Right atrium auricular region (tissue), 2 donors: ENCODE data around the gene CCL26. TPM values are rescaled to one million over a fixed set of nuclear protein-coding genes. Genes with fewer than 3 reads are reported as not detected.

ENCODE experiments used
- DNase-seq: peaks from one replicate; pipeline ENCODE4 v3.0.0-alpha.2; 2019; ENCODE audit warnings: low spot score
- H3K27ac ChIP-seq, 2 donors: fragments of 200-600 bp; sonication (generic); 1 replicate in 1 of 2; 2 replicates in 1 of 2; pipeline ENCODE4 v1.5.1; 2016 to 2019
- H3K27me3 ChIP-seq, 2 donors: fragments of 200-600 bp; sonication (generic); one replicate each; pipeline versions ENCODE4 v1.5.1 to v1.6.0; 2017 to 2019
- H3K36me3 ChIP-seq: fragments of 200-600 bp; sonication (generic); one replicate; pipeline ENCODE4 v1.5.1; 2016
- H3K4me1 ChIP-seq, 2 donors: fragments of 200-600 bp; sonication (generic); one replicate each; pipeline versions ENCODE4 v1.5.1 to v1.6.0; 2017 to 2019
- H3K4me3 ChIP-seq, 2 donors: fragments of 200-600 bp; sonication (generic); 1 replicate in 1 of 2; 2 replicates in 1 of 2; pipeline ENCODE4 v1.5.1; 2017 to 2019; ENCODE audit warnings: mild to moderate bottlenecking in 1 of 2, moderate library complexity in 1 of 2
- H3K9me3 ChIP-seq, 2 donors: fragments of 200-600 bp; sonication (generic); one replicate each; pipeline ENCODE4 v1.5.1; 2019
- total RNA-seq, 2 donors: library from RNA; depleted of rRNA; stranded (reverse); fragments of >200 nt; gene quantifications; one replicate each; pipeline ENCODE4 v1.1.0, GENCODE V29; 2016
- TF ChIP-seq, protein P1 (sequence below), 2 donors: fragments of 200-600 bp; sonication (generic); IDR thresholded peaks; one replicate each; pipeline ENCODE4 v1.5.1; 2019; ENCODE audit warnings: antibody characterized with exemption in 2 of 2

CCL26 gene
- total RNA-seq, 2 donors from 2014 or later = 0.93 to 3.3 TPM

DNA sequence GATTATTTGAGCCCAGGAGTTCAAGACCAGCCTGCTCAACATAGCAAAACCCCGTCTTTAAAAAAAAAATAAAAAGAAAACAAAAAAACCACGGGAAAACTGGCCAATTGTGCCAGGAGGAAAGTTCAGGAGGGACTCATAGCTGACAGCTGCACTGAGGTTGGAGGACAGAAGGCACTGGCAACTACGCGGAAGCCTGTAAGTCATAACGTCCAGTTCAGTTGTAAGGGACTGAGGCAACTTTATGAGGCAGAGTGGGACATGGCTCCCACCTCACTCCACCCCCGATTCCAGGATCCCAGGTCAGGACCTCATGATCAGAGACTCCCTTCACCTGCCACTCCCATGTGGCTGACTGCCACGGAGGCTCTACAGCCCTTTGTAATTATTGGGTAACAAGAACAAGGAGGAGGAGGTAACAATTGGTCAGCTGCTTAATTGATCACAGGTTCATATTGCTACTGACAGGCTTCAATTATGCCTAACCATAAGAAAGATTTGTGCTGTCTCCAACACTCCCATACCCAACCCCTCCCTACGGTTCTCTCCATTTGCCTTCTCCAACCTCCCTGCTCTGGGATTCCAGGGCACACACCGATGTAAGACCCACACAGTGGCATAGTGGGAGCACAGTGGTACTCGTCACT, 43.5 kb upstream of the CCL26 start:
- Histone ChIP-seq H3K36me3 (no peaks in the 10 kb centered on the region), H3K4me1 (no peaks in the 10 kb centered on the region), H3K27me3 (no peaks in the 10 kb centered on the region), H3K9me3 (no peaks in the 10 kb centered on the region), H3K27ac (no peak overlapping the region), H3K4me3 (no peak overlapping the region)
- TF ChIP-seq, protein P1, sequence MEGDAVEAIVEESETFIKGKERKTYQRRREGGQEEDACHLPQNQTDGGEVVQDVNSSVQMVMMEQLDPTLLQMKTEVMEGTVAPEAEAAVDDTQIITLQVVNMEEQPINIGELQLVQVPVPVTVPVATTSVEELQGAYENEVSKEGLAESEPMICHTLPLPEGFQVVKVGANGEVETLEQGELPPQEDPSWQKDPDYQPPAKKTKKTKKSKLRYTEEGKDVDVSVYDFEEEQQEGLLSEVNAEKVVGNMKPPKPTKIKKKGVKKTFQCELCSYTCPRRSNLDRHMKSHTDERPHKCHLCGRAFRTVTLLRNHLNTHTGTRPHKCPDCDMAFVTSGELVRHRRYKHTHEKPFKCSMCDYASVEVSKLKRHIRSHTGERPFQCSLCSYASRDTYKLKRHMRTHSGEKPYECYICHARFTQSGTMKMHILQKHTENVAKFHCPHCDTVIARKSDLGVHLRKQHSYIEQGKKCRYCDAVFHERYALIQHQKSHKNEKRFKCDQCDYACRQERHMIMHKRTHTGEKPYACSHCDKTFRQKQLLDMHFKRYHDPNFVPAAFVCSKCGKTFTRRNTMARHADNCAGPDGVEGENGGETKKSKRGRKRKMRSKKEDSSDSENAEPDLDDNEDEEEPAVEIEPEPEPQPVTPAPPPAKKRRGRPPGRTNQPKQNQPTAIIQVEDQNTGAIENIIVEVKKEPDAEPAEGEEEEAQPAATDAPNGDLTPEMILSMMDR (IDR thresholded peaks at IDR 0.05) = no peak
- no peak for DNase-seq

DNA sequence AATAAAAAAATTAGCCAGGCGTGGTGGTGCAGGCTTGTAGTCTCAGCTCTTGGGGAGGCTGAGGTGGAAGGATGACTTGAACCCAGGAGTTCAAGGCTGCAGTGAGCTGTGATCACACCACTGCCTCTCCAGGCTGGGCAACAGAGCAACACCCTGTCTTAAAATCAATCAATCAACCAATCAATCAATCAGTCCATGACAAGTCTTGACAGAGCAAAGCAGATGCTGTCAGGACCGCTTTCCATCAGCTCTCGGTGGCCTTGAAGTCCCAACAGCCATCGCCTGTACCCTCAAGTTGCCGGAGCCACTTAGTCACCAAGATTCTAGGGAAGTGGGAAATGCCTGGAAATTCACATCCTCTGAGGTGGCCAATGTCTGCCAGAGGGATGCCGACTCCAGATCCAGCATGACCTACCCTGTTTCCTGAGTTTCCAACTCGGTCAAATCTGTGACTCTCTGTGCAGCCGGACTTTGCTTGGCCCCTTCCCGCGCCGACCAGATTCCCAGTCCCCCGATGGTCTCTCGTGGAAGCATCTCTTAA, 42.5 kb upstream of the CCL26 start:
- Histone ChIP-seq H3K27ac (no peak overlapping the region), H3K4me3 (no peak overlapping the region), H3K9me3 (no peaks in the 10 kb centered on the region), H3K36me3 (no peaks in the 10 kb centered on the region), H3K4me1 (no peaks in the 10 kb centered on the region), H3K27me3 (no peaks in the 10 kb centered on the region)
- DNase-seq = no peak
- TF ChIP-seq, protein P1 (IDR thresholded peaks at IDR 0.05) = no peak

DNA sequence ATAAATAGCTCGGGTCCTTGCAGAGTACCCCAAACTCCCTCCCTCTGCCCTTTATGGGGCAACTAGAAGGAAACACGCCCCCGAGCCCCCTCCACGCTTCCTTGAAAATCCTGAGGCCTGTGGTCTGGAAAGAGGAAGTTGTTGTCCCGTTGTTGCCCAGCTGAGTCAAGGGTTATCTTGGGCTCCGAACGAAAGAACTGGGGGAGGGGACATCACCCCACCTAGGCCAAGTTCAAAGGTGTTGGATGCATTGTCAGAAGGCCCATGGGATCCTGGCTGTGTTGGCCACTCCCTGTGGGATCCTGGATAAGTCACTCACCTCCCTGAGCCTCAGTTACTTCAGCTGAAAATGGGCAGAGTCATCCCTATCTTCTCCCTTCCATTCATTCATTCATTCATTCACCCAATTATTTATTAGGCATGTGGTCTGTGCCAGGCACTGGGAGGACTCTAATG, 41.8 kb upstream of the CCL26 start, which contains the start of gene CCL24:
CCL24 (minus strand) TSS at position 26 of the 456 bp plus-strand sequence. CDS start 91 bp downstream, outside the sequence.
- Histone ChIP-seq H3K36me3 (no peaks in the 10 kb centered on the region), H3K4me1 (no peaks in the 10 kb centered on the region), H3K27ac (no peak within 1 kb of the TSS), H3K27me3 (no peaks in the 10 kb centered on the region), H3K9me3 (no peaks in the 10 kb centered on the region), H3K4me3 (no peak within 1 kb of the TSS)
- DNase-seq = no peak
- TF ChIP-seq, protein P1 (IDR thresholded peaks at IDR 0.05) = no peak

DNA sequence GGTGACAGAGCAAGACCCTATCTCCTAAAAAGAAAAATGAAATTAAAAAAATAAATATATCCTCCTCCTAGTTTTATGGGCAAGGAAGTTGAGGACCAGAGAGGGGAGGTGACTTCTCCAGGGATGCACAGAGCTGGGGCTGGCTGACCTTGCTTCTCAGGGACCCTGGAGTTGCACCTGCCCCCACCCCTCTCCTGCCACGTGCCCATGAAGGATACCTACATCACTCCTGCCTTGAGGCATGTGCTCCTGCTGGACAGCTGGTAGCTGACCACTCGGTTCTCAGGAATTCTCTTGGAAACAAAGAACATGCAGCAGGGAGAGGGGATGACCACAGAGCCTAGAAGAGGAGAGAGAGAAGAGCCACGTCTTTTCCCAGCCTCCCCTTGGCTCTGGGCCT, 41.1 kb upstream of the CCL26 start:
- Histone ChIP-seq H3K27ac (no peak overlapping the region), H3K27me3 (no peaks in the 10 kb centered on the region), H3K4me1 (no peaks in the 10 kb centered on the region), H3K9me3 (no peaks in the 10 kb centered on the region), H3K36me3 (no peaks in the 10 kb centered on the region), H3K4me3 (no peak overlapping the region)
- TF ChIP-seq, protein P1 (IDR thresholded peaks at IDR 0.05) = no peak
- DNase-seq = no peak

DNA sequence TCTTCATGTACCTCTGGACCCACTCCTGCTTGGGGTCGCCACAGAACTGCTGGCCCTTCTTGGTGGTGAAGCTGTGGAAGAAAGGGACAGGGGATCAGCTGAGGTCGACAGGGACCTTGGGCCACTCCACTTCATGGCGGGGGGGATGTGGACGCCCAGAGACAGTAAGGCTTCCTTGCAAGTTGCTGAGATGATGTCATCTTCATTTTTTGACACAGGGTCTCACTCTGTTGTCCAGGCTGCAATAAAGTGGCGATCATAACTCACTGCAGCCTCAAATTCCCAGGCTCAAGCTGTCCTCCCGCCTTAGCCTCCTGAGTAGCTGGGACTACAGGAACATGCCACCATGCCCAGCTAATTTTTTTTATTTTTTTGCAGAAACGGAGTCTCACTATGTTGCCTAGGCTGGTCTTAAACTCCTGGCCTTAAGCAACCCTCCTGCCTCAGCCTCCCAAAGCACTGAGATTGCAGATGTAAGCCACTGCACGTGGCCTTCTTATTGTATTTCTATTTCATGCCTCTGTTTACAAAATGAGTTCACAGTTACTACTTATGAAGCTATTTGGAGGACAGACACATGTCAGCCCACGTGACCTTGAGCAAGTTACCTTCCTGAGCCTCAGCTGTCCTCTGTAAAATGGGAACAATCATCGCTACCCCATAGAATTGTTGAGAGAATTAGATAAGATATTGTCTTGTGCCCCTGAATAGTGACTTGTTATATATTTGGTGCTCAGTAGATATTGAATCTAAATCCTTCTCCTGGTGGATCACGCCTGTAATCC, 40.1 kb upstream of the CCL26 start:
- DNase-seq = no peak
- H3K4me3 ChIP-seq = no peak overlapping the region
- no peaks in the 10 kb centered on the region for H3K4me1 ChIP-seq
- H3K36me3 ChIP-seq = no peaks in the 10 kb centered on the region
- no peaks in the 10 kb centered on the region for H3K27me3 ChIP-seq
- TF ChIP-seq, protein P1 (IDR thresholded peaks at IDR 0.05) = no peak
- no peak overlapping the region for H3K27ac ChIP-seq
- peaks cover under 1 to 8% of the 10 kb centered on the region in 2 donors for H3K9me3 ChIP-seq
